ENCODE data around the gene SRPRB.

Gene SRPRB

GRCh38 chr3:133841196-133841595 is 35.6 kb downstream of the SRPRB start:
- H3K27me3 ChIP-seq, result no peaks in the 10 kb centered on the region
- H3K9me3 ChIP-seq, result no peaks in the 10 kb centered on the region
- no peaks in the 10 kb centered on the region for H3K4me1 ChIP-seq
- H3K36me3 ChIP-seq, result peaks cover 0 to 24% (median 0%) of the 10 kb centered on the region in 3 donors
- TF ChIP-seq CTCF (IDR thresholded peaks at IDR 0.05), result no peak
- no peak overlapping the region for H3K4me3 ChIP-seq
- DNase-seq, result no peak
- H3K27ac ChIP-seq, result no peak overlapping the region
- intact Hi-C loops (cut with DNase I; ENCODE audit: low total_unique reads), result no loop called here

DNA sequence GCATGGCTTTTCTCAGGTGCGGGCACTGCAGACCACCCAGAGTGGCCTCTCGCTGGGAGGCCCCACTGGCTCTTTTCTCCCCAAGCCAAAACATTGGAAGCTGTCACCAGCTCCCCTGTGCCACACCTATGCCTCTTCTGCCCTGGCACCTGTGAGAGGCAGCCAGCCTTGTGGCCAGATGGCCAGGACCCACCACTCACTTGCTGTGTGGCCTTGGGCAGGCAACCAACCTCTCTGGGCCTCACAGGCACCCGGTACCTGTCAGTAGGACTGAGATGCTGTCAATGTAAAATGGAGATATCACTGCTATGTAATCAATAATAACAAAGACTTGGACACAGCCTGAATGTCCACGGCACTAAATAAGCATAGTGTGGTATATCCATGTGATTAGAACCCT is 36.5 kb downstream of the SRPRB start:
- Histone ChIP-seq H3K9me3 (no peaks in the 10 kb centered on the region), H3K27ac (no peak overlapping the region), H3K4me1 (no peaks in the 10 kb centered on the region), H3K27me3 (no peaks in the 10 kb centered on the region), H3K36me3 (peaks cover 0 to 24% (median 0%) of the 10 kb centered on the region in 3 donors), H3K4me3 (no peak overlapping the region)
- intact Hi-C loops (cut with DNase I; ENCODE audit: low total_unique reads), result no loop called here
- no peak for DNase-seq
- TF ChIP-seq CTCF (IDR thresholded peaks at IDR 0.05), result no peak

DNA sequence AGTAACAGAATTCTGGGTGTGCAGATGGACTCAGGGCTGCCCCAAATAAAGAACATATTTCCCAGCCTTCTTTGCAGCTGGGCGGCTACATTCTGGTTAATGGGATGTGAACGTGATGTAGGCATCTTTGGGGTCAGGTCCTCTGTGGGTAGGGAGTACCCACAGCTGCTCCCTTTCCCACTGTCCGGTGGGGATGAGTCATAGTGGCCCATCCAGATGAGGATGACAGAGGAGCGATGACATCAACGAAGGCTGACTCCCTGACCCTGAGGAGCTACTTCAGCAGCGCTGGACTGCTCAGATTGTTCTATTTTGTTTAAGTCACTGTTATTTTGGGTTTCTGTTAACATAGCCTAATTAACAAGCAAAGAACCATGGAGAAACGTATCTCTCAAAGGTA is 38.0 kb downstream of the SRPRB start:
- no peaks in the 10 kb centered on the region for H3K27me3 ChIP-seq
- no peak overlapping the region for H3K4me3 ChIP-seq
- H3K36me3 ChIP-seq, result peaks cover 0 to 12% (median 0%) of the 10 kb centered on the region in 3 donors
- H3K9me3 ChIP-seq, result no peaks in the 10 kb centered on the region
- intact Hi-C loops (cut with DNase I; ENCODE audit: low total_unique reads), result no loop called here
- no peak for DNase-seq
- no peak overlapping the region for H3K27ac ChIP-seq
- H3K4me1 ChIP-seq, result no peaks in the 10 kb centered on the region
- no peak for TF ChIP-seq CTCF (IDR thresholded peaks at IDR 0.05)

DNA sequence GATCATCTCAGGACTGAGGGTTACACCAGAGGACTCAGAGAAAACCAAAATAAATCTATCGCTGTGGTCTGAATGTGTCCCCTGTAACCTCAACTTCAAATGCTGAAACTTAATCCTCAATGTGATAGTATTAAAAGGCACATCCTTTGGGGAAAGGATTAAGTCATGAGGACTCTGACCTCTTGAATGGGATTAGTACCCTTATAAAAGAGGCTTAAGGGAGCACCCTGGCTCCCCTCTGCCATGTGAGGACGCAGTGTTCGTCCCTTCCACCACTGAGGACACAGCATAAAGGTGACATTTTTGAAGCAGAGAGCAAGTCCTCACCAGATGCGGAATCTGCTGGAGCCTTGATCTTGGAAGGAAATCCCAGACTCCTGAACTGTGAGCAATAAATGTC is 39.5 kb downstream of the SRPRB start:
- H3K4me1 ChIP-seq, result no peaks in the 10 kb centered on the region
- no peak for TF ChIP-seq CTCF (IDR thresholded peaks at IDR 0.05)

GRCh38 chr3:133849346-133849745 is 43.7 kb downstream of the SRPRB start:
- TF ChIP-seq CTCF (IDR thresholded peaks at IDR 0.05), result no peak
- no peak for DNase-seq
- intact Hi-C loops (cut with DNase I; ENCODE audit: low total_unique reads), result no loop called here
- no peaks in the 10 kb centered on the region for H3K9me3 ChIP-seq
- H3K27me3 ChIP-seq, result no peaks in the 10 kb centered on the region
- peaks cover 0 to 14% (median 9%) of the 10 kb centered on the region in 4 donors for H3K4me1 ChIP-seq
- no peaks in the 10 kb centered on the region for H3K36me3 ChIP-seq
- H3K27ac ChIP-seq, result no peak overlapping the region
- H3K4me3 ChIP-seq, result no peak overlapping the region

More for the DNA sequence above, 39.5 kb downstream of the SRPRB start:
- Histone ChIP-seq H3K27me3 (no peaks in the 10 kb centered on the region), H3K27ac (no peak overlapping the region), H3K9me3 (no peaks in the 10 kb centered on the region), H3K36me3 (peaks cover 0 to 3% (median 0%) of the 10 kb centered on the region in 3 donors), H3K4me3 (no peak overlapping the region)
- DNase-seq, result no peak
- intact Hi-C loops (cut with DNase I; ENCODE audit: low total_unique reads), result no loop called here

DNA sequence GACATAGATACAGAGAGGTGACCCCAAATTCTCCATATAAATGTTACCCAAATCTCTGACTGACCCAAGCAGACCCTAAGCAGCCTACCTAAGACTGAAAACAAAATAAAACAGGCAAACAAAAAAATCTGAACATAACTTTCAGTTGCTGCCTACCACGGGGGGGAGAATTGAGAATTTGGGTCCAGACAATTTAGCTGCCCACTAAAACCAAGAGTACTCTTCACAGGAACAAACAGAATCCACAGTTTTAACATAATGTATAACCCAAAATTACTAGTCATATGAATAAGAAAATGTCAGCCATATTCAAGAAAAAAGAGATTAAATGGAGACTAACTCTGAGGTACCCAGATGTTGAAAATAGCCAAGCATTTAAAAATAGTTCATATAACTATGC is 44.4 kb downstream of the SRPRB start:
- Histone ChIP-seq H3K36me3 (no peaks in the 10 kb centered on the region), H3K4me1 (peaks cover 0 to 20% (median 13%) of the 10 kb centered on the region in 4 donors), H3K4me3 (no peak overlapping the region), H3K27me3 (no peaks in the 10 kb centered on the region), H3K27ac (no peak overlapping the region), H3K9me3 (no peaks in the 10 kb centered on the region)
- intact Hi-C loops (cut with DNase I; ENCODE audit: low total_unique reads), result no loop called here
- DNase-seq, result no peak
- TF ChIP-seq CTCF (IDR thresholded peaks at IDR 0.05), result no peak
